ENCODE measurements around the gene STAU1.
"Not testable (repeated sequence)": the region's sequence is repeated elsewhere in the genome, so short reads cannot be mapped to it uniquely, and the experiment has no call there.

STAU1 gene, protein sequence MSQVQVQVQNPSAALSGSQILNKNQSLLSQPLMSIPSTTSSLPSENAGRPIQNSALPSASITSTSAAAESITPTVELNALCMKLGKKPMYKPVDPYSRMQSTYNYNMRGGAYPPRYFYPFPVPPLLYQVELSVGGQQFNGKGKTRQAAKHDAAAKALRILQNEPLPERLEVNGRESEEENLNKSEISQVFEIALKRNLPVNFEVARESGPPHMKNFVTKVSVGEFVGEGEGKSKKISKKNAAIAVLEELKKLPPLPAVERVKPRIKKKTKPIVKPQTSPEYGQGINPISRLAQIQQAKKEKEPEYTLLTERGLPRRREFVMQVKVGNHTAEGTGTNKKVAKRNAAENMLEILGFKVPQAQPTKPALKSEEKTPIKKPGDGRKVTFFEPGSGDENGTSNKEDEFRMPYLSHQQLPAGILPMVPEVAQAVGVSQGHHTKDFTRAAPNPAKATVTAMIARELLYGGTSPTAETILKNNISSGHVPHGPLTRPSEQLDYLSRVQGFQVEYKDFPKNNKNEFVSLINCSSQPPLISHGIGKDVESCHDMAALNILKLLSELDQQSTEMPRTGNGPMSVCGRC

DNA sequence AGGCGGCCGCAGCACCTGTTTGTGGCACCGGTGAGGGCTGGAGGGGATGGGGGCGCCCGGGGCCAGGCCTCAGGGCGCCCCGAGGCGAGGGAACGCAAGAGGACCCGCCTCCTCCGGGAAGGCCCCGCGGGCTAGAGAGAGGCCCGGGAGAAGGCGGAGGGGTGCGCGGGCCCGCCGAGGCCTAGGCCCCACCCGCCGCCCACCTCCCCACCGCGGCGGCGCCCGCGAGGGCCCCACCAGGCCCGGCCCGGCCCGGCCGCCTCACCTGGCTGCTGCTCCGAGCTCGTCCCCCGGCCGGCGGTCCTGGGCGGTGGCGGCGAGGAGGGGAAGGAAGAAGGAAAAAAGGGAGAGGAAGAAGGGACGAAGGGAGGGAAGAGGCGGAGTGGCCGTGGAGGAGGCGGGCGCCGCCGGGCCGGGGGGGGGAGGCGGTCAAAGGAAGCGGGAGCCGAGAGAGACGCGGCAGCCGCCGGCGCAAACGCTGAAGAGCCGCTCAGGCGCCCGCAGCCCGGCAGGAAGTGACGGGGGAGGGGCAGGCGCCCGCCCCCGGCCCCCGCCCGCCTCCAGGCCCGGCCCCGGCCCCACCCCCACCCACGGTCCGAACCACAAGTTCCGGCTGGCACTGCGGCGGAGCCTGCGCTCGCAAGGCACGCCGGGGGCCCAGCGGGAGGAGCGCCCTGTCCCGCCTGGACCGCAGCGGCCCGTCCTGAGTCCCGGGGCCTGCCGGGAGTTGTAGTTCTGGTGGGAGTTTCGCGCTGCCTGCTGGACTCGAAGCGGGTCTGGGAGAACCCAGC lies at the start of gene STAU1:
TSS of gene STAU1 (minus strand) at position 484 of the 791 bp plus-strand sequence. CDS start 22,133 bp downstream, outside the sequence.
- DNase-seq (ENCODE audit: low spot score): peak; percentile 93

DNA sequence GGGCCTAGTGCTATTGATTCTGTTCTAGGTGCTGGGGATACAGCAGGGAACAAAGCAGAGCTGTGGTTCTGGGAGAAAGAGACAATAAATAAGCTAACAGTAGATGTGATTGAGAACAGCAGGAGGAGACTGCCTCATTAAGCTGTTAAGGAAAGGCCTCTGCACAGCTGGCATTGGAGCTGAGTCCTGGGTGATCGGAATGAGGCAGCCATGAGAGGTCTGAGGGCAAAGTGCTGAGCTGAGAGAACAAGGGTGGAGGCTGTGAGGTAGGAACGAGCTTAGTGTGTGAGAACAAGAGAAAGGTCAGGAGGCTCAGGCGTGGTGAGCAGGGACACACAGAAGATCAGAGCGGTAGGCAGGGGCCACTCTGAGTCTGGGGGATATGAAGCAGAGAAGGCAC lies 49.4 kb upstream of the STAU1 start:
- no peak for DNase-seq (ENCODE audit: low spot score)

DNA sequence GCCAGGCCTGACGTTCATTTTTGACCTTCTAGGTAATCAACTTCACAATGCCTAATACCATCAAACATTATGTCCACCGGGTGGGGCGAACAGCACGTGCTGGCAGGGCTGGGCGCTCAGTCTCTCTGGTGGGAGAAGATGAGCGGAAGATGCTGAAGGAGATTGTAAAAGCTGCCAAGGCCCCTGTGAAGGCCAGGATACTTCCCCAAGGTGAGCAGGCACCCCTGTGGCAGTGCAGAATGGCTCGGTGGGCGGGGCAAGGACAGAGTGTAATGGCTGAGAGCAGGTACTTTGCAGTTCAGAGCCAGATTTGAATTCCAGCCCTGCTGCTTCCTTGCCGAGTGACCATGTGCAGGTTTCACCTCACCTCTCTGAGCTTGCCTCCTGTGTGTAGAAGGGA lies 48.2 kb upstream of the STAU1 start:
- DNase-seq (ENCODE audit: low spot score): no peak

DNA sequence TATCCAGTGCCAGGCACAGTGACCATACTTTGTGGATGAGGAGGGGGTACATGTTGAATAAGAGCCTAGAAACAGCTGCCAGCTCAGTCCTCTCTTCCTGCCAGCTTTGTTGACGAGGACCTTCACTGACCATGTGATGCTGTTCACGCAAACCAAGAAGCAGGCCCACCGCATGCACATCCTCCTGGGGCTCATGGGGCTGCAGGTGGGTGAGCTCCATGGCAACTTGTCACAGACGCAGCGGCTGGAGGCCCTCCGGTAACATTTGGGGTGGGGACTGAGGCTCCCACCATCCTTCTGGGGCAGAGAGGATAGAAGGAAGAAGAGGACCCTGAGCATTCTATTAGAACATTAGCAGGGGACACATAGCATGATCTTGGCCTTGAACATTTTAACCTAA lies 46.7 kb upstream of the STAU1 start:
- DNase-seq (ENCODE audit: low spot score): no peak

DNA sequence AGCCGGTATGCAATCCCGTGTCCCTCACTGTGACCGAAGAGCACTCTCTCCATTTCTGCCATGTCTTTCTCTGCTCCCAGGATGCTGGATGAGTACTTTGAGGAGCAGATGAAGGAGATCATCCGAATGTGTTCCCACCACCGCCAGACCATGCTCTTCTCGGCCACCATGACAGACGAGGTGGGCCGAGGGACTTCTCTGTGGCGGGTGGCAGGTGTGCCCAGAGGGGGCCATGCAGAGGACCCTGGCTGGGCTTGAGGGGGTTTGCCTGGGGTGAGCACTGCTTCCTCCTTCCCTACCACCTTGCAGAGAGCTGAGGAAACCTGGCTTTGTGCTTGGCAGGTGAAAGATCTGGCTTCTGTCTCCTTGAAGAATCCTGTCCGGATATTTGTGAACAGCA lies 45.1 kb upstream of the STAU1 start:
- DNase-seq (ENCODE audit: low spot score): no peak

DNA sequence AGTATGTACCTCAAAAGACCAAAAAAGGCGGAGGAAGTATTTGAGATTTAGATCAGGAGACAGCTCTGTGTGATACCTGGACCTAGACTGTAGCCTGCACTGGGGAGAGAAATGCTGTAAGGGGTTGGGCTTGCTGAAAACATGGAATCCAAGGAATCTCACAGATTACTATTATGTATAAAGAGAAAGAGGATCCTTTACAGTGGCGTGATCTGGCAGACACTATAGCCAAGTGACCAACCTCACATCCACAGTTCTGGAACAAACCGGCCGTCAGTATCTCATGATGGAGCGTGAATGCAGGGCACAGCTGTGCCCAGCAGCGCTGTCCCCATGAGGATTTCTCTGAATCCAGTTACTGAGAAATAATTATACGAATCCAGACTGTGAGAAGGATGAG lies 43.3 kb upstream of the STAU1 start:
- no peak for DNase-seq (ENCODE audit: low spot score)

DNA sequence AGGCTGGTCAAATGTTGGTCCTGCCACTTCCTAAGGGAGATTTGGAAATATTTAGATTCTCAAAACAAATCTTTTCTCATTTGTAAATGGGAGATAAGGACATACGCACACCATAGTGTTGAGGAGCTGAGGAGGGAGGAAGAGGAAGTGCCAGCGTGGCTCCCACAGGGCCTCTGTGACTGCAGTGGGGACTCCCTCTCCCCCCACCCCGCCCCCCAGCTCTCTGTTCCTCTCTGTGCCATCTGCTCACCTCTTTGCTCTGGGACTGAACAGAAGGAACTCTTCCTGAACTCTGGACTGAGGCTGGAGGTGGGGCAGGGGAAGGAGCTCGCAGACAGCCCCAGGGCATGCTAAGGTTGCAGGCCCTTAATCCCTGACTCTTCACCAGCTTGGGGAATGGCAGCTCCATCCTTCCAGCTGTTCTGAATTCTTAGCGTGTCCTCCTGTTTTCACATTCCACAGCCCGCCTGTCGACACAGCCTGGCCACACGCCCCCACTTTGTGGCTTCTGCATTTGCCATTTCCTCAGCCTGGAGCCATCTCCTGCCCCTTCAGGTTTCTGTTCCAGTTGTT lies 42.5 kb upstream of the STAU1 start:
- no peak for DNase-seq (ENCODE audit: low spot score)

DNA sequence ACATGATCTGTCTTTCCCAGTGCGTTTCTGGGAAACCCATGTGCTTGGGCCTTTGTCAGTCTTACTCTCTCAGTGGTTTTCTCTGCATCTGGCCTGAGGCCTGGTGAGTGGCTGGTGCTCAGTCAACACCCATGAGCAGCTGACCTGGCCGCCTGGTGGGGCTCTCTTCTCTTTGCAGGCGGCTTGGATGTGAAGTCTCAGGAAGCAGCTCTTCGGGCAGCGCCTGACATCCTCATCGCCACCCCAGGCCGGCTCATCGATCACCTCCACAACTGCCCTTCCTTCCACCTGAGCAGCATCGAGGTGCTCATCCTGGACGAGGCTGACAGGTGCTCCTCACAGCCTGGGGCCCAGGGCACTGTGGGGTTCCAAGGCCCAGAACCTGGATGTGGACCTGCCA lies 41.9 kb upstream of the STAU1 start:
- no peak for DNase-seq (ENCODE audit: low spot score)

DNA sequence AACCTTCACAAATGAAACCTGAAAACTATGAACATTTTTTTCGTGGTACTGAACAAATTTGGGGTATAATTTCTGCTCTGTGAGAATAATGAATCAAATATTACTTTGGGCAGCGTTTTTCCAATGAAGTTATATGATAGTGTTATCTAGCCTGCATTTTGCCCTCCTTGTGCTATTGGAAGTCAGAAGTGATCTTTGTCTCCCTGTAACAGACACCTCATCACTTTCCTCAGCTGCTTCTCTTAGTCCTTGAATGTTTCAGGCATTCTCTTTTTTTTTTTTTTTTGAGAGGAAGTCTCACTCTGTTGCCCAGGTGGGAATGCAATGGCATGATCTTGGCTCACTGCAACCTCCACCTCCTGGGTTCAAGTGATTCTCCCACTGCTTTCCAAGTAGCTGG lies 41.2 kb upstream of the STAU1 start:
- DNase-seq (ENCODE audit: low spot score): no peak

DNA sequence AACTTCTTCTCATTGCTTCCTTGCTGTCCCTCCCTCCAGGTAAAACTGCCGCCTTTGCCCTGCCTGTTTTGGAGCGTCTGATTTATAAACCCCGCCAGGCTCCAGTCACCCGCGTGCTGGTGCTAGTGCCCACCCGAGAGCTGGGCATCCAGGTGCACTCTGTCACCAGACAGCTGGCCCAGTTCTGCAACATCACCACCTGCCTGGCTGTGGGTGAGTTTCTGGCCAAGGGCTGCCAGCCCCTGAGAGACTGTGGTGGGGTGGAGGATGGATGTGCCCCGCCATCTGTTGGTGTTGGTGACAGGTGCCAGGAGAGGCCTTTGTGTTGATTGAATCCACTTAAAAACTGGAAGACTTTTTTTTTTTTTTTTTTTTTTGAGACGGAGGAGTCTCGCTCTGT lies 40.5 kb upstream of the STAU1 start:
- no peak for DNase-seq (ENCODE audit: low spot score)

DNA sequence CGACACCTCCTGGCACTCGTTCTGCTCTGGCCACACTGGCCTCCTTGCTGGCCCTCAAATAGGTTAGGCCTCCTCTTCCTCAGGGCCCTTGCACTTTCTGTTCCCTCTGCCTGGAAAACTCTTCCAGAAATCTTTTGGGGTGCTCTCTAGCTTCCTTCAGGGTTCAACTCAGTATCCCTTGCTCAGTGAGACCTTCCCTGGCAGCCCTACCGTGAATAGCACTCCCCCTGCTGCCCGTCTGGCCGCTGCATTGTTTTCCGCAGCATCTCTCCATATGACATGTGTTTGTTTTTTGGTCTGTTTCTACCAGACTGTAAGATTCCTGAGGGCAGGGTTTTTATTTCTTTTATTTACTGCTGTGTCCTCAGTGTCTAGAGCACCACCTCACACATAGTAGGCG lies 37.8 kb upstream of the STAU1 start:
- DNase-seq (ENCODE audit: low spot score): no peak

DNA sequence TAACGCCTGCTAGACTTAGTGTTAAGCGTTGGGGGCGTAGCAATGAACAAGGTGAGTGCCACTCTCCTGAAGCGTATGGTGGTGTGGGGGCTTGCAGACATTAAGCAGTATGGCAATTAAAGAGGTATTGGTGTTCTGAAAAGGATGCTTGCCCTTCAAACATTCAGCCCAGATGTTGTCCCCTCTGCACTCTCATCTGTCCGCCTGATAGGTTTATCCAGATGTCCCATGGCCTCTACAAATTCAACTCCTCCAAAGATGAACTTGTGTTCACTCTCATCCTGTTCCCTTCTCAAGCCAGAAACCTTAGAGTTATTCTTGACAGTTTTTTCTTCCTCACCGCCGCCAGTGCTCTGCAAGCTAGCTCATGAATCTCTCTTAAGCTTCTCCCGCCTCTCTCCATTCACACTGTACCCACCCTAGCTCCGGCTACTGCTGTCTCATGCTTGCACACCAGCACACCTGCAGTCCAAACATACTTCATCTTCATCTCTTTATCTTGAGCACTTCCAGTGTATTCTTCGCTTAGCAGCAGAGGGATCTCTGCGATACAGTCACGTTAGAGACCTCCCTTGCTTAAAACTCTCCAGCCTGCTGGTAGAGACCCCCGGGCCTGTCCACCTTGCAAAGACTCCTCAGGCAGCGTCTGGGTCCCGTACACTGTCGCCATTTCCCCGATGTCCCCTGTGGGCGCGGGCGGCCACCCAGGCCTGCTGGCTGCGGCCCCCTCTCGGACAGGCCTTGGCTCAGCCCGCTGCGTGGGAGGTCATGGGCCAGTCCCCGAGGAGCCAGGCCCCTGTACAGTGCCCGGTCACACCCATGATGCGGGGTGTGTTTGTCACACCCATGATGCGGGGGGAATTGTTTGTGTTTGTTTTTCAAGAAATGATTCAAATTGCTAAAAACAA lies 32.0 kb upstream of the STAU1 start:
- no peak for DNase-seq (ENCODE audit: low spot score)

DNA sequence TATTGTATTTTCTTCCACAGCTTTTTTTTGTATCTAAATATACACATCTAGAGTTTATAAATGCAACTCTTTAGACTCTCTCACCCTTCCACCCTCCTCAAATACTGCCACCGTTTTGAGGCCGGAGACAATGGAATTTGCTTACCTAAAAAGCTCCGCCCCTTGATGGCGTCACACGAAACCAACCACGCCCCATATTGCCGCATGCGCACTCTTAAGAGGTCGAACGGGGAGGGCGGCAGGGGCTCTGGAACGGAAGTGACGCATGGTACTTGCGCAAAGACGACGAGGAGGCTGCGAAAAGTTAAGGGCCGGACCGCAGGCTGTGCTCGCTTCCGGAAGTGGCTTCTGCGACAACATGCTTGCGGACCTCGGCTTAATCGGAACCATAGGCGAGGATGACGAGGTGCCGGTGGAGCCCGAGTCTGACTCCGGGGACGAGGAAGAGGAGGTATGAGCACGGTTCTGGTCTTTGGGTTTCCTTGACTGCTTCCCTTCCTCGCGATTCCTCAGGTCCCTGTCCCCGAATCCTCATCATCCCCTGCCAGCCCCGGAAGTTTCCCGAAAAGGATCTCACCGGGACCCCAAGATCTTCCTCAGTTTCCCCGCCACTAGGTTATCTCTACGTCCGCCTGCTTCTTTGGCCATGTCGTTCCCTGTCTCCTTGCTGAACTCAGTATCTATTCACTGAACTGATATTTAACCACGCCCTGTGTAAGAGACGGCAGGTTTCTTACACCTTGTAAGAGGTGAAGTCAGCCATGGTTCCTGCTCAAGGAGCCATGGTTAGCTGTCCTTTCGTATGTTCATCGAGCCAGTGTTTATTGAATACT lies 31.2 kb upstream of the STAU1 start, which contains the start of gene DDX27:
TSS of gene DDX27 (plus strand) at position 326 of the 833 bp plus-strand sequence. CDS start at position 359, 33 bp downstream.
- DNase-seq (ENCODE audit: low spot score): peak; percentile 97

DNA sequence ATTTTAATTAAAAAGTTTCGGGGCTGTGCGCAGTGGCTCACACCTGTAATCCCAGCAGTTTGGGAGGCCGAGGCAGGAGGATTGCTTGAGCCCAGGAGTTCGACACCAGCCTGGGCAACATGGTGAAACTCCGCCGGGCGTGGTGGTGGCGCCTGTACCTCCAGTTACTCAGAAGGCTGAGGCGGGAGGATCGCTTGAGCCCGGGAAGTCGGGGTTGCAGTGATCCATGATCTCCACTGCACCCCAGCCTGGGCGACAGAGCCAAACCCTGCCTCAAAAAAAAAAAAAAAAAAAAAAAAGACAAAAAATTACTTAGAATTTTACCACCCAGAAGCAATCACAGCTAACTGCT lies 30.6 kb upstream of the STAU1 start:
- not testable (repeated sequence) for DNase-seq (ENCODE audit: low spot score)

DNA sequence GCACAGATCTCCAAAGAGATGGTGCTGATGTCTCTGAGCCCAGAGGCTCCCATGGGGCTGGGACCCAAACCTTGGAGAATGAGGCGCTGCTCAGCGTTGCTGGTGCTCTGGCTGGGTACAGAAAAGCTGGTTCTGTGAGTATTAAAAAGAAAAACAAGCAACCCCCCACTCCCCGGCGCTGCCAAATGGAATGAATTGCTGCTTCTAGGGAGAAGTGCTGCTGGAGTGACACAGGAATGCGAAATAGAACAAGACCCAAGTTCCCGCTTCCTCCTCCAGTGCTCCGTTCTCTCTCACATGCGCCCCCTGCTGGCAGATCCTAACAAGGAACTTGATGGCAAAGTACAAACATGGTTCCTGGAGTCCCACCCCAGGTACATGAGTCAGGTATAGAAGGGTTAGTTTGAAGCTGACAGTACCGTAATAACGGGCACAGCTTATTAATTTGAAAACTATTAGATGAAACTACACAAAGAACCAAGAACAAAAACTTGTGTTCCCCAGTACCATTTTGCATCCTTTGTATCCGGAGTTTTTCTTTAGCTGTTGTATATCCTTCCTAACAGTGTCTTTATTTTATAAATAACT lies 29.0 kb upstream of the STAU1 start:
- DNase-seq (ENCODE audit: low spot score): peak; percentile 93

DNA sequence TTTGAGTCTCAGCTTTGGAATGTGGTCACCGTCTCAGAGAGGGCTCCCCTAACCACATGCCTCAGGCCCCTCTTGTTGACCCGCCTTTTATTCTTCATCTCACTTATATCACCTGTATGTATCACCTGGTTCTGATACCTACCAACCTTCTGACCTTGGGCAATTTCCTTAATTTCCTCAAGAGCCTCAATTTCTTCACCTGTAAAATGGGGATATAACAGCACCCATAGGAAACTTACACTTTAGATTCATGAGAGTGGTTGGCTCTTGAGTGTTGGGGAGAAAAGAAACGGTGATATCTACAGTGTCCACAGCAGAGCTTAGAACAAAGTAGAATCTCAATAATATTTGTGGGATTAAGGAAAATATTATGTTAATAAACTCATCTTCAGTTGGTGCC lies 27.1 kb upstream of the STAU1 start:
- no peak for DNase-seq (ENCODE audit: low spot score)

DNA sequence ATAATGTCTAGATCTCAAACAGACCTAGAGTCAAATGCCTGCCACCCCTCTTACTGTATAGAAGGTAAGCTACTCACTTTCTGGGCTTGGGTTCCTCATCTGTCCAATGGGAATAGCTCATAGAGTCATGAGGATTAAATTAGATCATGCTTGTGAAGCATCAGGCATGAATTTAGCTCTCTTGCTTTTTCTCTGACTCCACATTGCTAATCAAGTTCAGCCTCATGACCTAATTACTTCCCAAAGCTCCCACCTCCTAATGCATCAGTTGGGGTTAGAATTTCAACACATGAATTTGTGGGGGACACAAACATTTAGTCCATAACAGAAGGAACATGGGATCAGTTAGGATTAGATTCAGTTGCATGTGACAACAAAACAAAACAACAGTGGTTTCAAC lies 26.4 kb upstream of the STAU1 start:
- DNase-seq (ENCODE audit: low spot score): no peak

DNA sequence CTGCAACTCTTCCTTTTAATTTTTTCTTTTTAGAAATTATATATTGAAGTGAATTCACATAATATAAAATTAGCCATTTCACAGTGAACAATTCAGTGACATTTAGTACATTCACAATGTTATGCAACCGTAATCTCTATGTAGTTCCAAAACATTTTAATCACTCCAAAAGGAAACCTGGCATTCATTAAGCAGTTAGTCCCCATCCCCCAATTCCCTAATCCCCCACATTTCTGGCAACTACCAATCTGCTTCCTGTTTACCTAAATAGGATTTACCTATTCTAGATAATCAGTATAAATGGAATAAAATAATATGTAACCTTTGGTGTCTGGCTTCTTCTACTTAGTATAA lies 22.6 kb upstream of the STAU1 start:
- no peak for DNase-seq (ENCODE audit: low spot score)

DNA sequence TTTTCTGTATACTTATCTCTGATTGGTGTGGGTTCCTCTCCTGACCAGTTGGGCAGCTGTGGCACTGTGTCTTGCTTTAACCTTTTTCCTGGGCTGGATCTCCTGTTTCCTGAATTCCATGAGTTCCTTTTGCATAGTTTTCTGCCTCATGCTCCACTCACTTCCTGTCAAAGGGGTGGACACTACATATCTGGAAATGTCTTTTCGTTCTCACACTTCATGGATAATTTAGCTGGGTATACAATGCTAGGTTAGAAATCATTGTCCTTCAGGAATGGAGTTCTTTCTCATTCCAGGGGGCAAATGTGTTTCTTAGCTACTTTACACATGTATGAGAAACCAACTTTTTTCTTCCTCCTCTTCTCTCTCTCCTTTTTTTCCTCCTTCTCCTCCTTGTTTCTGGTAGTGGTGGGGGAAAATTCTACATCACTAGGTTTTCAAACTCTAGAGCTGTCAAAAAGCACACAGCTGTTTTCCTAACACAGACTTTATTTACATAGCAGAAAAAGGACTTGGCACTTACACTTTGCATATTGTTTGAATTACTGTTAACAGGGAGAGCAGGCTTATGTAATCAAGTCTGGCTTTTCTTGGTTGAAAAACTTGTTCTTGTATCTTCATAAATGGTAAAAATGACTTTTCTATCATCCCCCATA lies 22.1 kb upstream of the STAU1 start:
- DNase-seq (ENCODE audit: low spot score): no peak

DNA sequence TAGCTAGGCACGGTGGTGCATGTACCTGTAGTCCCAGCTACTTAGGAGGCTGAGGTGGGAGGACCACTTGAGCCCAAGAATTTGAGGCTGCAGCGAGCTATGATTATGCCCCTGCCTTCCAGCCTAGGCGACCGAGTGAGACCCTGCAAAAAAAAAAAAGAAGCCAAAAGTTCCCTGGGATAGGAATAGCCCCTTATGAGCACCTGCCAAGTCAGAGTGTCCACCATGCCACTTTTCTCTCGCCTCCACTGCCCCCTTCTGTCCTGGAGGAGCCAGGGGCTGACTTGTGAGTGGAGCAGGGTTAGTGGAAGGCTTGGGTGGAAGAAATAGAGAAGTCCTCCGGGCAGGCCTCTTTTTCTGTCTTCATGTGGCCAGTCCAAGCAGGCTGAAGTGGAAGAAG lies 18.9 kb upstream of the STAU1 start:
- no peak for DNase-seq (ENCODE audit: low spot score)

Measured in CD4-positive, alpha-beta T cell treated with Interleukin-15 for 4 hours (primary cell).